ENCODE results near the gene SETD6.
"Not testable (repeated sequence)": the region's sequence is repeated elsewhere in the genome, so short reads cannot be mapped to it uniquely, and the experiment has no call there.

Gene SETD6

GRCh38 chr16:58537124-58537906 is 22.0 kb downstream of the SETD6 start:
- no peak for DNase-seq (ENCODE audit: low read depth in 3 of 3)

GRCh38 chr16:58541711-58542110 is 26.4 kb downstream of the SETD6 start:
- DNase-seq (ENCODE audit: low read depth in 3 of 3): no peak

GRCh38 chr16:58542291-58542690 is 27.0 kb downstream of the SETD6 start:
- DNase-seq (ENCODE audit: low read depth in 3 of 3): no peak

- no peak for DNase-seq (ENCODE audit: low read depth in 3 of 3)
Observed at GRCh38 chr16:58543685-58544084, 28.4 kb downstream of the SETD6 start.

- no peak for DNase-seq (ENCODE audit: low read depth in 3 of 3)
Observed at GRCh38 chr16:58548378-58548777, 33.1 kb downstream of the SETD6 start.

GRCh38 chr16:58551496-58551895 is 36.2 kb downstream of the SETD6 start:
- no peak for DNase-seq (ENCODE audit: low read depth in 3 of 3)

GRCh38 chr16:58556678-58557077 is 41.4 kb downstream of the SETD6 start:
- no peak for DNase-seq (ENCODE audit: low read depth in 3 of 3)

- no peak for DNase-seq (ENCODE audit: low read depth in 3 of 3)
Observed at GRCh38 chr16:58563235-58563634, 47.9 kb downstream of the SETD6 start.

GRCh38 chr16:58563775-58564174 is 48.5 kb downstream of the SETD6 start:
- DNase-seq (ENCODE audit: low read depth in 3 of 3): no peak

GRCh38 chr16:58565697-58566096 is 50.4 kb downstream of the SETD6 start:
- not testable (repeated sequence) for DNase-seq (ENCODE audit: low read depth in 3 of 3)
